DOHH2 (cell line): ENCODE results near the gene JARID2.
A peak's percentile ranks its signal among the peaks of the same experiment; 100 is the strongest.

ENCODE experiments used
- H3F3A ChIP-seq: fragments of 200-600 bp; sonication (generic), shearing (Covaris generic); 2 replicates; pipeline ENCODE4 v1.6.0; 2016; ENCODE audit warnings: antibody characterized with exemption, mild to moderate bottlenecking; ENCODE audit not compliant: control insufficient read depth, insufficient read depth
- H3K27ac ChIP-seq: fragments of 200-600 bp; sonication (generic); 2 replicates; pipeline ENCODE4 v1.5.1; 2014; ENCODE audit warnings: low read depth, mild to moderate bottlenecking, low read length, moderate library complexity
- H3K27me3 ChIP-seq: fragments of 200-600 bp; sonication (generic); 2 replicates; pipeline ENCODE4 v1.6.1; 2014; ENCODE audit warnings: mild to moderate bottlenecking, low read length, mixed read lengths; ENCODE audit not compliant: control insufficient read depth
- H3K36me3 ChIP-seq: fragments of 200-600 bp; sonication (generic); 2 replicates; pipeline ENCODE4 v1.6.1; 2014; ENCODE audit warnings: mild to moderate bottlenecking, low read length, moderate library complexity, mixed read lengths; ENCODE audit not compliant: control insufficient read depth
- H3K4me1 ChIP-seq: fragments of 200-600 bp; sonication (generic); 2 replicates; pipeline ENCODE4 v1.6.1; 2014; ENCODE audit warnings: mild to moderate bottlenecking, low read length, mixed read lengths; ENCODE audit not compliant: control insufficient read depth
- H3K4me2 ChIP-seq: fragments of 200-600 bp; sonication (generic); 2 replicates; pipeline ENCODE4 v1.6.0; 2014; ENCODE audit warnings: mild to moderate bottlenecking, low read length, moderate library complexity
- H3K4me3 ChIP-seq: fragments of 200-600 bp; sonication (generic); 2 replicates; pipeline ENCODE4 v1.5.1; 2014; ENCODE audit warnings: mild to moderate bottlenecking, low read length, mixed read lengths
- H3K79me2 ChIP-seq: fragments of 200-600 bp; sonication (generic); 2 replicates; pipeline ENCODE4 v1.6.1; 2014; ENCODE audit warnings: mild to moderate bottlenecking, low read length, mixed read lengths; ENCODE audit not compliant: control insufficient read depth
- H3K9me2 ChIP-seq: fragments of 200-600 bp; sonication (generic); replicated peaks from 2 replicates; pipeline ENCODE4 v1.6.1; 2014; ENCODE audit warnings: mild to moderate bottlenecking, low read length, mixed read lengths; ENCODE audit not compliant: control insufficient read depth
- H3K9me3 ChIP-seq: fragments of 200-600 bp; sonication (generic); 2 replicates; pipeline ENCODE4 v1.6.1; 2014; ENCODE audit warnings: antibody characterized with exemption, low read length, mixed read lengths; ENCODE audit not compliant: control insufficient read depth, insufficient read depth
- H4K20me1 ChIP-seq: fragments of 200-600 bp; sonication (generic); 2 replicates; pipeline ENCODE4 v1.6.0; 2014; ENCODE audit warnings: low read depth, mild to moderate bottlenecking, antibody characterized with exemption, low read length, moderate library complexity; ENCODE audit not compliant: control insufficient read depth, insufficient read depth
- CTCF ChIP-seq: fragments of 200-600 bp; sonication (generic); IDR thresholded peaks from one replicate; pipeline ENCODE4 v1.5.1; 2014; ENCODE audit warnings: antibody characterized with exemption, mild to moderate bottlenecking, low read depth, low read length; ENCODE audit not compliant: poor library complexity, severe bottlenecking
- EZH2phosphoT487 ChIP-seq: fragments of 200-600 bp; sonication (generic); IDR thresholded peaks from 2 replicates; pipeline ENCODE4 v1.6.1; 2017; ENCODE audit warnings: borderline replicate concordance, mild to moderate bottlenecking, antibody characterized with exemption, low read length, moderate library complexity, mixed read lengths

The JARID2 gene

GRCh38 chr6:15312500-15312899, 66.6 kb downstream of the JARID2 start:
- peaks cover 32% of the 10 kb centered on the region for H3K4me1 ChIP-seq
- H3K9me2 ChIP-seq = no peaks in the 10 kb centered on the region
- H3K4me3 ChIP-seq = no peak overlapping the region
- peaks cover 8% of the 10 kb centered on the region; the same call in 1 of the 2 replicates for H4K20me1 ChIP-seq
- TF ChIP-seq EZH2phosphoT487 (no peak), CTCF (no peak)
- H3K27ac ChIP-seq = no peak overlapping the region
- H3K79me2 ChIP-seq = peaks cover 40% of the 10 kb centered on the region
- no peaks in the 10 kb centered on the region for H3K9me3 ChIP-seq
- H3F3A ChIP-seq = no peaks in the 10 kb centered on the region
- no peaks in the 10 kb centered on the region for H3K36me3 ChIP-seq
- no peaks in the 10 kb centered on the region for H3K27me3 ChIP-seq
- peak overlapping the region; percentile 24 for H3K4me2 ChIP-seq

GRCh38 chr6:15313367-15313766, 67.5 kb downstream of the JARID2 start:
- Histone ChIP-seq H3K9me3 (no peaks in the 10 kb centered on the region), H3K27ac (no peak overlapping the region), H3K4me2 (0 out of 2 replicates have a peak overlapping the region, but pooled peaks have one; percentile 20), H3K4me1 (peaks cover 29% of the 10 kb centered on the region), H3K36me3 (no peaks in the 10 kb centered on the region), H3K79me2 (peaks cover 42% of the 10 kb centered on the region), H4K20me1 (peaks cover 8% of the 10 kb centered on the region; the same call in 1 of the 2 replicates), H3F3A (no peaks in the 10 kb centered on the region), H3K9me2 (no peaks in the 10 kb centered on the region), H3K27me3 (no peaks in the 10 kb centered on the region), H3K4me3 (no peak overlapping the region)
- no peak for TF ChIP-seq EZH2phosphoT487
- TF ChIP-seq CTCF = no peak

GRCh38 chr6:15316754-15317153, 70.9 kb downstream of the JARID2 start:
- Histone ChIP-seq H3K36me3 (no peaks in the 10 kb centered on the region), H3K4me1 (peaks cover 27% of the 10 kb centered on the region), H4K20me1 (peaks cover 3% of the 10 kb centered on the region; the same call in 1 of the 2 replicates), H3K27me3 (no peaks in the 10 kb centered on the region), H3K9me3 (no peaks in the 10 kb centered on the region), H3K9me2 (no peaks in the 10 kb centered on the region), H3K27ac (no peak overlapping the region), H3F3A (no peaks in the 10 kb centered on the region), H3K79me2 (peaks cover 27% of the 10 kb centered on the region), H3K4me3 (no peak overlapping the region), H3K4me2 (no peak overlapping the region)
- TF ChIP-seq EZH2phosphoT487 = no peak
- TF ChIP-seq CTCF = no peak
